Measurements from ENCODE around the gene KCNH6.

The KCNH6 gene

DNA sequence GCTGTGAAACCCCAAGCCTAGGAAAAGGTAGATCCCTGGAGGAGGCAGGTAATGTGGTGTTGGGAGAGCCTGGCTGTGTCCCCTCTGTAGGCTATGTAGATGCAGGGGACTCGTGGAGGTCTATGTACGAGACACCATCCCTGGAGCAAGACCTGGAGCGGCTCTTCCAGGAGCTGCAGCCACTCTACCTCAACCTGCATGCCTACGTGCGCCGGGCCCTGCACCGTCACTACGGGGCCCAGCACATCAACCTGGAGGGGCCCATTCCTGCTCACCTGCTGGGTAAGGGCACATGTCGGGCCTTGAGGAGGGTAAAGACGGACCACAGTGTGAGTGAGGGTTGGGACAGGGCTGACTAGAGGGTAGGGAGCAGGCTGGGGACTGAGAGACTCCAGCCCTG, 34.3 kb upstream of the KCNH6 start:
- DNase-seq: no peak

DNA sequence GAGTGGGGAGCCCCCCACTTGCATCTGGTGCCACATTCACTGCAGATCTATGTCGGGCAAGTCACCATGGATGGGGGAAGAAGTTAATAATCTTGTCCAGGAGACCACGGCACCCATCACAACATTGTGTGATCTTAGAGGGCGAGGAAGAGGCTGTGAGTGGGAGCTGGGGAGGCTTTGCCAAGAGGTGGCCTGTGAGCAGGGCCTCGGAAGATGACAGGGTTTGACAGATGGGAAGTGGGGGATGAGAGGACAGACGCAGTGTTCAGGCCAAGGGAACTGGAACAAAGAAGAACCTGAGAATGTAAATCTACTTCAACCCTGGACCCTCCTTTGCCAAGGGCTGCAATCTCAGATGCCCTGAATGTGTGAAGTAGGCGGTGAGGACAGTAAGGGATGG, 33.9 kb upstream of the KCNH6 start:
- no peak for DNase-seq

DNA sequence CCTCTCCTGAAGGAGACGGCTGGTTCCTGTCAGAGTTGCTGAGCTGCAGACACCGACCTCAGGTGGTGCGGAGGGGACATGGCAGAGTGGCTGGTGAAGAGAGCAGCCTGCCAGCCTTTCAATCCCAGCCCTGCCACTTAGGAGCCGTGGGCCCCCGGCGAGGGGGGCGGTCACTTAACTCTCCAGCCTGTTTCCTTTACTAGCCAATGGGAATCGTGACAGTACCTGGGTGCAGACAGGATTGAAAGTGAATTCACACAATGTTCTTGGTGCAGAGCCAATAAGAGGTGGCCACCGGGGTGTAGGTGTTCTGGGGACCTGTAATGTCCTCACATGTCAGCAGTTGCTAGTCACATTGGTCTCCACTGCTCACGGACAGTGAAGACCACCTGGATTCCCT, 32.8 kb upstream of the KCNH6 start:
- DNase-seq: no peak

DNA sequence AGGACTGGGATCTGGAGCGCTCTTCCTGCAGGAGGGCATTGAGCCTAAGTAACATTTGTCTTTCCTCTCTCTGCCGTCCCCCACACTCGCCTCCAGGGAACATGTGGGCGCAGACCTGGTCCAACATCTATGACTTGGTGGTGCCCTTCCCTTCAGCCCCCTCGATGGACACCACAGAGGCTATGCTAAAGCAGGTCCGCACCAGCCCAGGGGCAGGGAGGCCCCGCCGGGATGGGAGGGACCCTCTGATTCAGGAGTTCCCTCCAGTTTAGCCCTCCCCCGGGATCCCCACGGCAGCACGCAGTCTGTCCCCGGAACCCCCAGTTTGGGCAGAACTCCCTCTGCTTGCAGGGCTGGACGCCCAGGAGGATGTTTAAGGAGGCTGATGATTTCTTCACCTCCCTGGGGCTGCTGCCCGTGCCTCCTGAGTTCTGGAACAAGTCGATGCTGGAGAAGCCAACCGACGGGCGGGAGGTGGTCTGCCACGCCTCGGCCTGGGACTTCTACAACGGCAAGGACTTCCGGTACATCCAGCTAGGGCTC, 32.2 kb upstream of the KCNH6 start:
- DNase-seq: no peak

DNA sequence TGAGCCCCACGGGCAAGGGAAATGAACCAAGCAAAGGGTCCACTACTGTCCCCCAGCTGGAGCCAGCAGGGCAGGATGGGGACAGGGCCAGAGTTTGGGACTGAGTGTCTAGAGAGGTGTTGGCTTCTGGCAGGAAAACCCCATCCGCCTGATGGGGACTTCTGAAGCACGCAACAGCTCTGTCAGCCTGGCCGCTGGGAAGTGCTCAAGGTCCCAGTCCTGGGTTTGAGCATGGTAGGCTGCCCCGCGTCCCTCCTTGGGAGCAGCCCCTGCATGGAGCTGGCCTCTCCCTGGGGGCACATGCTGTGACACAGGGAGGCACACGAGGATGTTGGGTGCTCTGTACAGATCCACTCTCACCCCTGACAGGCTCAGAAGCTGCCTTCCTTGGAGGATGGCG, 31.7 kb upstream of the KCNH6 start:
- no peak for DNase-seq

DNA sequence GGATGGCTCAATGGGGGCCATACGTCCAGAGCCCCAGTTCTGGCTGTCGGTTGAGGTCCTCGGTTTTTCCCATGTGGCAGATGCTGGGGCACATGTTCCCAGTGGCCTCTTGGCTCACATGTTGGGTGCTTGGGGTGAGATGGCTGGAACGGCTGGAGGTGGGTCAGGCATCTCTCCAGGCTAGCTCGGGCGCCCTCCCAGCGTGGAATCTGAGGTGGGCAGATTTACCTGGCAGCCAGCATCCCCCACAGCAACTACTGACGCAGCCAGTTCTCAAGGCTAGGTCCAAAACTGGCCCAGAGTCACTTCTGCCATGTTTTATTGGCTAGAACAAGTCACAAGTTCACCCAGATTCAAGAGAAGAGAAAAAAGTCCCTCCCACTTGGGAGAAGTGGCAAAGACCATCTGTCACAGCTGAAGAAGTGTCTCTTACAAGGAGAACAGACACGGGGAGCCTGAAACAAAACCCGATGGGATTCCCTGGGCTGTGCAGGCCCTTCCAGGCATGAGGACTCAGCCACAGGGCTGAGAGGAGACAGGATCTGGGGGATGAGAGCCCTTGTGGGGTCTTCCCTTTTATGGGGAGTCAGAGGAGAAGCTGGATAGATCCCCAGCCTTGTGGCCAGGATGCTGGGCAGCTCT, 31.1 kb upstream of the KCNH6 start:
- DNase-seq: no peak

DNA sequence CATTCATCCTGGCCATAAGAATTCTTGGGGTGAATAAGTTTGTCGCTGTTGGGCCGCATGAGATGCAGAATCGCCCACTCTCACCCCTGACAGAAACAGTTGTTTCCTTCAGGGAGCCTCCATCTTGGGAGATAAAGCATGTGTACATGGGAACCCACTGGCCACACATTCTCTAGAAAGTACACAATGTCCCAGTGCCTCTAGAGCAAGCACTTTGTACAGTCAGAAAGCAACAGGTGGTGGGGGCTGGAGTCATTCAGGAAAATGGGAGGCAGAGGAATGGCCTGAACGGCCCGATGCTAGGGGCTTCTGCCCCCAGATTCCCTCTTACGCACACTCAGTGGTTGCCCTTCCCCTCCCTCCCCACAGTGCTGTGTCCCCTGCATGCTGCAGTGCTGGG, 30.2 kb upstream of the KCNH6 start:
- no peak for DNase-seq

DNA sequence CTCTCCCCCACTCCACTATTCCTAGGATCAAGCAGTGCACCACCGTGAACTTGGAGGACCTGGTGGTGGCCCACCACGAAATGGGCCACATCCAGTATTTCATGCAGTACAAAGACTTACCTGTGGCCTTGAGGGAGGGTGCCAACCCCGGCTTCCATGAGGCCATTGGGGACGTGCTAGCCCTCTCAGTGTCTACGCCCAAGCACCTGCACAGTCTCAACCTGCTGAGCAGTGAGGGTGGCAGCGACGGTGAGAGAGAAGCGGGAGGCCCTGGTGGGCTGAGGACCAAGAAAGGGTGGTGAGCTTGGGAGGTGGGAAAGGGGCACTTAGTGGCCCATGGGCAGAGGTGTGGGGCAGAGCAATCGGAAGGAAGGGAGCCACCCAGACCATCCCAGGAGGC, 29.7 kb upstream of the KCNH6 start:
- DNase-seq: no peak

DNA sequence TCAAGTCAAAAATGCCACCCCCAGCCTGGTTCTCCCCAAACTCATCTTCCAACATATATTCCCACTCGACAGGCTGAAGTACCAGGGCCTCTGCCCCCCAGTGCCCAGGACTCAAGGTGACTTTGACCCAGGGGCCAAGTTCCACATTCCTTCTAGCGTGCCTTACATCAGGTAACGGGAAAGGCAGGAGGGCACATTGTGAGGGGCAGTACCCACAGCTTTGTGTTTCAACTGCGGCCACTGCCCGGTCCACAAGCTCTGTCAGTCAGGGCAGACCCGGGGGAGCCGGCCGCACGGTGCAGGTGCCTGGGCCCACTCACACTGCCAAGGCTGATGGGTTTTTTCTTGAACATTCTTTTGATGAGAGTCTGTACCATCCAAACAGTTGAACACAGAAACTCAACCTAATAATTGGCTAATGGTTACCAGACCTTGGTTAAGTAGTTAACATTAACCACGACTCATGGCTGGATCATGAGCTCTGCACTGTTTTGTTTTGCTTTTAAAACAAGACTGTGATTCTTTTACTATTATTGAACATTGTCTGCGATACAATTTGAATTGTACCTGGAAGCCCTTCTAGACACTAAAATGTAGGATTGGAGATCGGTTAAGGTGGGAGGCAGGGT, 28.7 kb upstream of the KCNH6 start:
- DNase-seq: no peak

DNA sequence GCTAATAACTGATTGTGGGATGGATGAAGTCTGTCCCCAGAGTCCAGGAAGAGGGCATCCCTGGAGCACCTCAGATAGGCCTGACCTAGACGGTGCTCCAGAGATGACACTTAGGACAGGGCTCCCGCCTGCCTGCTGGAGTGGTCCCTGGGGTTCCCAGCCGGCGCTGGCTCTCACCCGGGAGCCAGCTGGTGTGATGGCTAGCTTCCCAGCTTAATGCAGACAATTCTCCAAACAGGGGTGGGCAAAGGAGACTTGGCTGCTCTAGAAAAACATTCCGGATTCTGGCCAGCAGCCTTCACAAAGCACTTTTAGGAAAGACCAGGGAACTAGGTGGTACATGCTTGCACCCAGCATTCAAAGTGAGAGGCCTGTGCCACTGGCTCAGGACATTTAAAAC, 27.7 kb upstream of the KCNH6 start:
- DNase-seq: no peak

DNA sequence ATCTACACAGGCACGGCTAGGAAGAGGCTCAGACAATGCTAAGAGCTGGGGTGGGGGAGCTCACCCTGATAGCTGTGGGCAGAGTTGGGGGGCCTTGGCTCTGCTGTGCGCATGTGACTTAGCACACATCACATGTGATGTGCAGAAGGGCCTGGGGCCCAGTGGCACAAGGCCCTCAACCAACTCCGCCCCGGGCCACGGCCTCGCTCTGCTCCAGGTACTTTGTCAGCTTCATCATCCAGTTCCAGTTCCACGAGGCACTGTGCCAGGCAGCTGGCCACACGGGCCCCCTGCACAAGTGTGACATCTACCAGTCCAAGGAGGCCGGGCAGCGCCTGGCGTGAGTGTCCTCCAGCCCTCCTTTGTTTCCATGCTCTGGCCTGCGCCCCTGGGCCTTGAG, 27.0 kb upstream of the KCNH6 start:
- no peak for DNase-seq

DNA sequence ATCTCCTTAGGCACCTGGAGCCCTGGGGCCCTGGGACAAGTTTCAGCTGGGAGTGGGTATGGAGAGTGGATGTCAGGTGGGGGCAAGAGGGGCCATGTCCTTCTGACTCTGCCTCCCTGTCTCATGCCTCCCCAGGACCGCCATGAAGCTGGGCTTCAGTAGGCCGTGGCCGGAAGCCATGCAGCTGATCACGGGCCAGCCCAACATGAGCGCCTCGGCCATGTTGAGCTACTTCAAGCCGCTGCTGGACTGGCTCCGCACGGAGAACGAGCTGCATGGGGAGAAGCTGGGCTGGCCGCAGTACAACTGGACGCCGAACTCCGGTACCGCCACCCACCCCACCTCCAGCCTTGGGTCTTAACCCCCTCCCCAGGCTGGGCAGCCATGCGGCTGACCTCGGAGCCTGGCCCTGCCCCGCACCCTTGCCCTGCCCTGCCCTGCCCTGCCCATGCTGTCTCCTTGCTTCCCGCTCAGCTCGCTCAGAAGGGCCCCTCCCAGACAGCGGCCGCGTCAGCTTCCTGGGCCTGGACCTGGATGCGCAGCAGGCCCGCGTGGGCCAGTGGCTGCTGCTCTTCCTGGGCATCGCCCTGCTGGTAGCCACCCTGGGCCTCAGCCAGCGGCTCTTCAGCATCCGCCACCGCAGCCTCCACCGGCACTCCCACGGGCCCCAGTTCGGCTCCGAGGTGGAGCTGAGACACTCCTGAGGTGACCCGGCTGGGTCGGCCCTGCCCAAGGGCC, 26.3 kb upstream of the KCNH6 start:
- no peak for DNase-seq

DNA sequence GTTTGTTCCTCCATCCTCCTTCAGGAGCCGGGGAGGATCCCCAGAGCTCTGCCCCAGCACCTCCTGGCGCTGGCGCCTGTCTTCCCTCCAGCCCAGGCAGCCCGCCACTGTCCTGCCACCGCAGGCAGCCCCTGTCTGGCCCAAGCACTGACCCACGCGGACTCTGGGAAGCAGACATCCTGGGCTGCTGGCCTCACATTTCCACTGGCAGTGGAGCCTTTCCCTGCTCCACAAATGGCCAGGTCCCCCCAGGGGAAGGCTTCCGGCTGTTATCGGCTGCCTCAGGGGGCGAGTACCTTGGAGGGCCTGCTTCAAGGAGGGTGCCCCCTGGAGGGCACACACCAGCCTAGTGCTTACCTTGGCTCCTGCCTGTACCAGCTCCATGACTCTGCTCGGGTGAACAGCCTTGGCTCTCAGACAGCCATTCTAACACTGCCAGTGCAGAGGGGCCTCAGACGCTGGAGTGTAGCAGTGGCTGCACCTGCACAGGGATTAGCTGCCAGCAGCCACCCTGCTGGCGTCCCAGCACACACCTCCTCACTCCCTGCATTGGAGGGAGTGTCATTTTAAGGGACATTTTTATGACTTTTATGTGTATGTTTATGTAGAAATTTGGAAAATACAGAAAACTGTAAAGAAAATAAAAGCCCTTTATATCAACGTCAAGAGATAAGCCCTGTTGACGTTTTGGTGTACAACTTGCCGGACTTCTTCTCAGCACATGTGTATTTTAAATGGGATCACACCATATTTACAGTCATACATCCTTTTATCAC, 25.3 kb upstream of the KCNH6 start:
- no peak for DNase-seq

DNA sequence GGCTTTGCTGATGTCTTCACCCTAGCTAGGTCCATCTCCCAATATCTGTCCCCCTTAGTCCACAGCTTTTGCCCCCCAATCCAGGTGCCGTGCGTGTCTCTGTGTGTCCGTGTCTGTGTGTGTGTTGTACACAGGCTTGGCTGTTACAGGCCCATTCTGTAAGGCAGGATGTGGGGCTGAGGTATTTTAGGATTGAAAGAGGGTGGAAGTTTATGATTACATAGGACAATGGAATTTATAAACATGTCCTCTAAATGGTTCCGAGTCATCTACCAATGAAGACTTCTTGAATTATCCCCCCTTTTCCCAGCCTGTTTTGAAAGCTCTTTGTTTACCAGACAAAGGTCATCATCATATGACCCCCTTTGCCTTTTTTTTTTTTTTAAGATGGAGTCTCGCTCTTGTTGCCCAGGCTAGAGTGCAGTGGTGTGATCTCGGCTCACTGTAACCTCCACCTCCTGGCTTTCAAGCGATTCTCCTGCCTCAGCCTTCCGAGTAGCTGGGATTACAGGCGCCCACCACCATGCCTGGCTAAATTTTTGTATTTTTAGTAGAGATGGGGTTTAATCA, 24.4 kb upstream of the KCNH6 start:
- DNase-seq: no peak

DNA sequence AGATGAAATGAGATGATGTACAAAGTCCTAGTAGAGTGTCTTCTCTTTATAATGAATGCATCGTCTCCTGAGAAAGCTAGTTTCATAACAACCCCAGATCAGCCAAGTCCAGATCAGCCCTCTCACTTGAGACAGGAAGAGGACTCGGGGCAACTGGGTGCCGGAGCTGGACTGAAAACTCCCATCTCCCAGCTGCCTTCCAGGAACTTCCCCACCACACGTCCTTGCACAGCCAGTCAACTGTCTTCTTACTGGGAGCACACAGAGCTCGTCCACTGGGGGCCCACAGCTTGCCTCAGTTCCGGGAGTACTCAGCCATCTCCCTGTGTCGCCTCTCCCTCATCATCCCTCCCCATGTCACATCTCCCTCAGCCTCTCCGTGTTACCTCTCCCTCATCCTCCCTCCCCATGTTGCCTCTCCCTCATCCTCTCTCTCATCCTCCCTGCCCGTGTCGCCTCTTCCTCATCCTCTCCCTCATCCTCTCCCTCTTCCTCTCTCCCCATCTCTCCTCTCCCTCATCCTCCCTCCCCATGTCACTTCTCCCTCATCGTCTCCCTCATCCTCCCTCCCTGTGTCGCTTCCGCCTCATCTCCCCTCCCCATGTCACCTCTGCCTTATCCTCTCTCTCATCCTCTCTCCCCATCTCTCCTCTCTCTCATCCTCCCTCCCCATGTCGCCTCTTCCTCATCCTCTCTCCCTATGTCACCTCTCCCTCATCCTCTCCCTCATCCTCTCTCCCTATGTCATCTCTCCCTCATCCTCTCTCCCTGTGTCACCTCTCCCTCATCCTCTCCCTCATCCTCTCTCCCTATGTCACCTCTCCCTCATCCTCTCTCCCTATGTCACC, 22.4 kb upstream of the KCNH6 start:
- no peak for DNase-seq

DNA sequence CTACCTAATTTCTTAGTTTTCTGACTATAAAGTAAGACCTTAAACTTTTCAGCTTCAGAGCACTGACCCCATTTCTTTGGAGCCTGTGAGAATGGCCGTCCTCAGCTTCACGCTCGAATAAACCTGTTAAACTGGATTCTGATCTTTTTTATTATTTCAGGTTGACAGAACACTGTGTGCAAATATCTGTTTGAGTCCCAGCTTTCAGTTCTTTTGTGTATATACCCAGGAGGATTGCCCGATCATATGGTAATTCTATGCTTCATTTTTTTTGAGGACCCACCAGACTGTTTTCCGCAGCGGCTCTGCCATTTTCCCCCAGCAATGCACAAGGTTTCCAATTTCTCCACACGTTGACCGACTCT, 19.8 kb upstream of the KCNH6 start:
- DNase-seq: no peak

DNA sequence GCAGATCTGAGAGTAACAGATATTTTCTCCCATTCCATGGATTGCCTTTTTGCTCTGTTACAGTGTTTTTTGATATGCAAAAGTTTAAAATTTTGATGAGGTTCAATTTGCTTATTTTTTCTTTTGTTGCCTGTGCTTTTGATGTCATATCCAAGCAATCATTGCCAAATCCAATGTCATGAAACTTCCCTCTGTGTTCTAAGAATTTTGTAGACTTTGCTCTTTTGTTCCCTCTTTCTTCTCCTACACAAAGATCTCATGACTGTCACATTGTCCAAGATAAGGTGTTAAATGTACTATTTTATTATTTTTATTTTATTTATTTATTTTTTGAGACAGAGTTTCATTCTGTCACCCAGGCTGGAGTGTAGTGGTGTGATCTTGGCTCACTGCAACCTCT, 18.9 kb upstream of the KCNH6 start:
- DNase-seq: no peak

DNA sequence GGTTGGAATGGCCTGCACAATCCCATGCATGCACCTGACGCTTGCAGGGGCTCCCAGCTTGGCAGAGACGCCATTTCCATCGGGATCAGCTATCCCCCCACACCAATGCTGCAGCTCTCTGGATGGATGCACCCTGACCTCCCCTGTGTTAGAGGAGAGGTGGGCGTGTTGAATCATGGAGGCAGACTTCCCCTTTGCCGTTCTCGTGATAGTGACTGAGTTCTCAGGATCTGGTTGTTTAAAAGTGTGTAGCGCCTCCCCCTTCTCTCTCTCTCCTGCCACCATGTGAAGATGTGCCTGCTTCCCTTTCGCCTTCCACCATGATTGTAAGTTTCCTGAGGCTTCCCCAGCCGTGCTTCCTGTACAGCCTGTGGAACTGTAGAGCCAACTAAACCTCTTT, 17.8 kb upstream of the KCNH6 start:
- no peak for DNase-seq

DNA sequence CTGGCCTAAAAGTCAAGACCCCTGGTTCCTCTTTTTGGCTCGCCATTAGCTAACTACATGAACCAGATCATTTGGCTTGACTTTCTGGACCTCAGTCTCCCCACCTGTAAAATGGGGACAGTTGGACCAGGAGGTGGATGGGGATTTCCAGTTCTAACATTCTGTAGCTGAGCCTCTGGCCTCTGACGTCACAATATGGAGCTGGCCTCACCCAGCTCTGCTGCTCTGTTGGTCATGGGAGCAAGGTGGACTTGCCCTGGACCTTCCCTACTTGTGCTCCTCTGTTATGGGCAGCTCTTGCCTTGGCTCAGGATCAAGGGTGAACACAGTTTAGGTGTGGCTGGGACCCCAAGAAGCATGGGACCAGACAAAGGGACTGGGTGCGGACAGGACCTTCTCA, 16.5 kb upstream of the KCNH6 start:
- no peak for DNase-seq

DNA sequence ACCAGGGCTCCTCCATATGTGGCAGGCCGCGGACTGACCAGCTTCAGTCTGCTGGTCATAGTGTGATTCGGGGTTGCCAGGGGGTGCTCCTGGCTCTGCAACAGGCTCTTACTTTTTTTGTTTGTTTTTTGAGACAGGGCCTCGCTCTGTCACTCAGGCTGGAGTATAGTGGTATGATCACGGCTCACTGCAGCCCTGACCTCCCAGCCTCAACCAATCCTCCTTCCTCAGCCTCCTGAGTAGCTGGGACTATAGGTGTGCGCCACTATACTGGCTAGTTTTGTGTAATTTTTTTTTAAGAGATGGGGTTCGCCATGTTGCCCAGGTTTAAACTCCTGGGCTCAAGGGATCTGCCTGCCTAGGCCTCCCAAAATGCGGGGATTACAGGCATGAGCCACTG, 11.8 kb upstream of the KCNH6 start:
- DNase-seq: no peak

DNA sequence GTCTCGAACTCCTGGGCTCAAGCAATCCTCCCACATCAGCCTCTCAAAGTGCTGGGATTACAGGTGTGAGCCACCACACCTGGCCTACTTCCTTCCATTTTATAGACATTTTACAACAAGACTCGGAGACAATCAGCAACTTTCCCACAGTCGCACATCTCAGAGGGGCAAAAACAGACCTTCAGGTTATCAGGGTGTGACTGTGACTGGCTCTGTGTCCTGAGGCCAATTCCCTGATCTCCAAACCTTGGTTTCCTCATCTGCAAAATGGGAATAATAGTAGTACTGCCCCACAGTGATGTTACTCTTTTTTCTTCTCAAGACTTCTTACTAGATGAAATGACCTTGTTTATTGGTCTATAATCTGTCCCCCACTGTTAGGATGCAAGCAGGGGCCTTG, 10.8 kb upstream of the KCNH6 start:
- DNase-seq: no peak
